Tibial nerve (tissue), 4 donors: Measurements from ENCODE around the gene ROBO1. TPM values are rescaled to one million over a fixed set of nuclear protein-coding genes. Genes with fewer than 3 reads are reported as not detected.

Source experiments
- DNase-seq, 2 donors: peaks; one replicate each; pipeline ENCODE4 v3.0.0-alpha.2; 2019; ENCODE audit warnings: low spot score in 2 of 2
- H3K27ac ChIP-seq, 4 donors: fragments of 200-600 bp; sonication (generic) in 3 of 4; one replicate each; pipeline ENCODE4 v1.5.1; 2017 to 2019; ENCODE audit warnings: mild to moderate bottlenecking in 1 of 4
- H3K27me3 ChIP-seq, 2 donors: fragments of 200-600 bp; sonication (generic) in 1 of 2; one replicate each; pipeline versions ENCODE4 v1.5.1 to v1.6.0; 2017 to 2019
- H3K36me3 ChIP-seq, 3 donors: fragments of 200-600 bp; sonication (generic); one replicate each; pipeline ENCODE4 v1.5.1; 2018 to 2019
- H3K4me1 ChIP-seq, 4 donors: fragments of 200-600 bp; sonication (generic) in 3 of 4; one replicate each; pipeline ENCODE4 v1.5.1; 2017 to 2019
- H3K4me3 ChIP-seq, 4 donors: fragments of 200-600 bp; sonication (generic) in 3 of 4; one replicate each; pipeline ENCODE4 v1.5.1; 2017 to 2019; ENCODE audit warnings: mild to moderate bottlenecking in 1 of 4, moderate library complexity in 1 of 4
- H3K9me3 ChIP-seq, 4 donors: fragments of 200-600 bp; sonication (generic) in 3 of 4; one replicate each; pipeline ENCODE4 v1.5.1; 2017 to 2019
- EP300 ChIP-seq, 2 donors: sonication (generic); formaldehyde crosslinking; IDR thresholded peaks; one replicate each; pipeline ENCODE4 v1.6.1; 2017; ENCODE audit warnings: antibody characterized with exemption in 2 of 2, mild to moderate bottlenecking in 1 of 2
- POLR2A ChIP-seq, 2 donors: fragments of 450-650 bp; IDR thresholded peaks; one replicate each; pipeline ENCODE4 v1.6.1; 2017; ENCODE audit warnings: antibody characterized with exemption in 2 of 2, mild to moderate bottlenecking in 2 of 2, moderate library complexity in 2 of 2
- WGBS, 2 donors: methylation state at CpG; one replicate each; pipeline ENCODE4 v1.1.5; 2018; 5-methylcytosine and 5-hydroxymethylcytosine counted together
- total RNA-seq, 4 donors: library from RNA; depleted of rRNA; stranded (reverse); fragments of >200 nt; gene quantifications; one replicate each; pipeline ENCODE4 v1.1.0, GENCODE V29; 2016
- TF ChIP-seq, protein P1 (sequence below), 5 experiments: fragments of 200-600 bp in 3 of 5; fragments of 450-650 bp in 2 of 5; sonication (generic) in 3 of 5; IDR thresholded peaks; one replicate each; pipeline ENCODE4 v1.5.1; 2016 to 2019; ENCODE audit warnings: antibody characterized with exemption in 5 of 5, mild to moderate bottlenecking in 3 of 5, moderate library complexity in 2 of 5

Gene ROBO1
- total RNA-seq, 4 donors from 2014 or later = 12.6 to 27.8 (median 23.1) TPM

DNA sequence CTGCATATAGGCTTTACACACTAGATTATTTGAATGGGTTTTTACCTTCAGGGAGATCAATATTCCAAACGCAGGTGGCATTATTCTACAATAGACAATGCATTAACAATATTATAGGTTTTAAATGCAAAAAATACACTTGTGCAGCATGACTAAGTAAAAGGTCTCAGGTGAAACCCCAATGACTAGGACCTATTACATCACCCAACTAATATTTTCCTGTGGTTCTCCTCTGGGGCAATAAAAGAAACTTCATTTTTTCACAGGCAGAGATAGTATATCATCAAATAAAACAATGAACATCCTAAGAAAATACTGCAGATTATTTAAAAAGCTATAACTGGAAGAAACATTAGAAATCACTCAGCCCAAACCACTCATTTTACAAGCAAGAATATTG is 375.3 kb downstream of the ROBO1 start:
- Histone ChIP-seq H3K27ac (no peak overlapping the region), H3K4me3 (no peak overlapping the region), H3K4me1 (no peaks in the 10 kb centered on the region), H3K27me3 (no peaks in the 10 kb centered on the region), H3K9me3 (no peaks in the 10 kb centered on the region), H3K36me3 (no peaks in the 10 kb centered on the region)
- DNase-seq = no peak
- TF ChIP-seq, protein P1, sequence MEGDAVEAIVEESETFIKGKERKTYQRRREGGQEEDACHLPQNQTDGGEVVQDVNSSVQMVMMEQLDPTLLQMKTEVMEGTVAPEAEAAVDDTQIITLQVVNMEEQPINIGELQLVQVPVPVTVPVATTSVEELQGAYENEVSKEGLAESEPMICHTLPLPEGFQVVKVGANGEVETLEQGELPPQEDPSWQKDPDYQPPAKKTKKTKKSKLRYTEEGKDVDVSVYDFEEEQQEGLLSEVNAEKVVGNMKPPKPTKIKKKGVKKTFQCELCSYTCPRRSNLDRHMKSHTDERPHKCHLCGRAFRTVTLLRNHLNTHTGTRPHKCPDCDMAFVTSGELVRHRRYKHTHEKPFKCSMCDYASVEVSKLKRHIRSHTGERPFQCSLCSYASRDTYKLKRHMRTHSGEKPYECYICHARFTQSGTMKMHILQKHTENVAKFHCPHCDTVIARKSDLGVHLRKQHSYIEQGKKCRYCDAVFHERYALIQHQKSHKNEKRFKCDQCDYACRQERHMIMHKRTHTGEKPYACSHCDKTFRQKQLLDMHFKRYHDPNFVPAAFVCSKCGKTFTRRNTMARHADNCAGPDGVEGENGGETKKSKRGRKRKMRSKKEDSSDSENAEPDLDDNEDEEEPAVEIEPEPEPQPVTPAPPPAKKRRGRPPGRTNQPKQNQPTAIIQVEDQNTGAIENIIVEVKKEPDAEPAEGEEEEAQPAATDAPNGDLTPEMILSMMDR (IDR thresholded peaks at IDR 0.05) = no peak
- TF ChIP-seq POLR2A (IDR thresholded peaks at IDR 0.05) (no peak), EP300 (IDR thresholded peaks at IDR 0.05) (no peak)
- 87 to 93% methylated on average over 1 of the region's 1 CpG for WGBS, 2 donors

DNA sequence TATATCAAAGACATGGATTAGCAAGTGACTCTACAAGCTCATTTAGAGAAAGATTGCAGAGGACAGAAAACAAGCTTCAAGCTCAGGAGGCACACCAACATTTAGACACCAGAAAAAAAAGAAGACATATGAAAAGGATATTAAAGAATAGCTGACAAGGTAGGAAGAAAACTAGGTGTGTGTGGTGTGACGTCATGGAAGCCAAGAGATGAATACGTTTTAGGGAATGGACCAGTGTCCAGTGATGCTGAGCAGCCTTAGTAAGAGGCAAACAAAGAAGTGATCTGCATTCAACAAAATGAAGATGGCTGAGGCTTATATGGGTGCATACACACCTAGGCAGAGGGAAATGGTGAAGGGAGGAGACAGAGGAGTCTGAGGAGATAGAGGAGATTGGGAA is 377.4 kb downstream of the ROBO1 start:
- DNase-seq = no peak
- H3K27ac ChIP-seq = no peak overlapping the region
- 87 to 93% methylated on average over 2 of the region's 2 CpGs for WGBS, 2 donors
- H3K36me3 ChIP-seq = no peaks in the 10 kb centered on the region
- TF ChIP-seq EP300 (IDR thresholded peaks at IDR 0.05) = no peak
- TF ChIP-seq, protein P1 (IDR thresholded peaks at IDR 0.05) = no peak
- TF ChIP-seq POLR2A (IDR thresholded peaks at IDR 0.05) = no peak
- no peaks in the 10 kb centered on the region for H3K9me3 ChIP-seq
- no peaks in the 10 kb centered on the region for H3K4me1 ChIP-seq
- no peaks in the 10 kb centered on the region for H3K27me3 ChIP-seq
- no peak overlapping the region for H3K4me3 ChIP-seq

DNA sequence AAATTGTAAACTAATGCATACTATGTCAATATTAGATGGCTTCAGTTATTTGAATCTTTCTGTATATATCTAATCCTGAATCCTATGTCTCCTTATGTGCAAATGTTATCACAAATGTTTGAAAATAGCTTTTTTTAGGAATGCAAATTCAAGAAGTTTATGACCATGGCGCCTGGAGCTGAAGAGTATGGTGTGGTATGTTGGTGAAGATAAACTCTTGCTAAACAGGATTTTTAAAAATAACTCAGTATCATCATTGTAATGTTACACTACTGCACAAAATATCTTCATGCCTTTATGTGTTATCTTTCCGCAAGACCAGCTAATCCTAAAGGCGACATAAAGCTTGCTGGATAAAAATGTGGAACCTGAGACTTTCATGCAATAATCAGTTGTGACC is 382.6 kb downstream of the ROBO1 start:
- WGBS, 2 donors = 86 to 87% methylated on average over 3 of the region's 3 CpGs
- Histone ChIP-seq H3K4me1 (no peaks in the 10 kb centered on the region), H3K27me3 (no peaks in the 10 kb centered on the region), H3K9me3 (no peaks in the 10 kb centered on the region), H3K27ac (no peak overlapping the region), H3K4me3 (no peak overlapping the region), H3K36me3 (no peaks in the 10 kb centered on the region)
- TF ChIP-seq, protein P1 (IDR thresholded peaks at IDR 0.05) = no peak
- TF ChIP-seq POLR2A (IDR thresholded peaks at IDR 0.05) (no peak), EP300 (IDR thresholded peaks at IDR 0.05) (no peak)
- DNase-seq = no peak

DNA sequence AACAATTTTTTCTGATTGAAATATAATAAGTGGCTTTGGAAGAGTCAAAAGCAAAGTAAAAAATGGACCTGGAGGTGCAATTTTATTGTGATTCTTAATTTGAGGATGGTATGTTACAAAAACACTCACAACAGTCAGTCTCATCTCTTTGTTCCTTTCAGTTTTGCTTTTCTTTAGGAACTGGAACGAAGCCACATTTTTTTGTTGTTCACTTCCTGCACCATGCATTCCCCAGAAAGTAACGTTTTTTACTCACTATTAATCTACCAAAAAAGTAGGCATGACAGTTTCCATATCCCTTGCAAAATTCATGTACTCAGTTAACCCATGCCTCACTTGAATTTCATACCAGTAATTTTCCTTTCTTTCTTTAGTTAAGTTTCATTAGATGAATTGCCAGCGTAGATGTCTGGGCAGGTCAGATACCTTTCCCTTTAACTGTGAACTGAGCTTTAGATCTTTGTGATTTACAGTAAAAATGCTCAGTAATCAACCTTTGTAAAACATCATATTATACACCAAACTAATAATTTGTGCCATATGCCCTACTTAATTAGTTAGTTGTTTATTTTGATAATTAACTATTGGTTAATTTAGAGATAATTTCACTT is 384.3 kb downstream of the ROBO1 start:
- no peaks in the 10 kb centered on the region for H3K9me3 ChIP-seq
- H3K27me3 ChIP-seq = no peaks in the 10 kb centered on the region
- no peaks in the 10 kb centered on the region for H3K4me1 ChIP-seq
- no peak overlapping the region for H3K27ac ChIP-seq
- no peak overlapping the region for H3K4me3 ChIP-seq
- H3K36me3 ChIP-seq = no peaks in the 10 kb centered on the region
- 30 to 31% methylated on average over 3 of the region's 3 CpGs for WGBS, 2 donors
- DNase-seq = no peak
- TF ChIP-seq, protein P1 (IDR thresholded peaks at IDR 0.05) = no peak
- no peak for TF ChIP-seq POLR2A (IDR thresholded peaks at IDR 0.05)
- no peak for TF ChIP-seq EP300 (IDR thresholded peaks at IDR 0.05)

DNA sequence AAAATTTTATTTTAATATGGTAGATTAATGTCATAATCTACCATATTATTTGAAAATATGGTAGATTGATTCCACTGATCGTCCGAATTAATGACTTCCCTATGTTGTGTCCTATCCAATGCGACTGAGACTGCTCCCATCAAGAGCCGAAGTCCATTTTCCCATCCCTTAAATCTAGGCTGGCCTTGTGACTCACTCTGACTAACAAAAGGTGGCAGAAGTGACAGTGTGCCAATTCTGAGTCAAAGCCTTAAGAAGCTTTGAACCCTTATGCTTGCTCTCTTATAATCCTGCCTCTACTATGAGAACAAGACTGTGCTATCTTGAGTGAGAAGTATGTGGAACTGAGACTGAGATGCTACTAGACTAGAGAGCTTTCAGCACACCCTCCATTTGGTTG is 387.2 kb downstream of the ROBO1 start:
- 90 to 91% methylated on average over 4 of the region's 4 CpGs for WGBS, 2 donors
- Histone ChIP-seq H3K9me3 (no peaks in the 10 kb centered on the region), H3K27me3 (no peaks in the 10 kb centered on the region), H3K4me1 (no peaks in the 10 kb centered on the region), H3K36me3 (no peaks in the 10 kb centered on the region), H3K4me3 (no peak overlapping the region), H3K27ac (no peak overlapping the region)
- TF ChIP-seq EP300 (IDR thresholded peaks at IDR 0.05) (no peak), POLR2A (IDR thresholded peaks at IDR 0.05) (no peak)
- TF ChIP-seq, protein P1 (IDR thresholded peaks at IDR 0.05) = no peak
- no peak for DNase-seq
